Measurements from ENCODE around the gene STAM.

Gene STAM

GRCh38 chr10:17765602-17766001 is 121.7 kb downstream of the STAM start:
- in situ Hi-C loops (cut with HindIII; ENCODE audit: low sequenced_read_pairs) = no loop called here
- H3K4me3 ChIP-seq (ENCODE audit: low read depth, low read length) = no peak overlapping the region
- no peak for TF ChIP-seq CTCF (IDR thresholded peaks at IDR 0.05; ENCODE audit: low read depth, low read length, missing control alignments)
- no peak for DNase-seq (ENCODE audit: low read depth)
